ENCODE data around the gene RMND5A.

The RMND5A gene

GRCh38 chr2:86822668-86823345, 102.7 kb downstream of the RMND5A start:
- Histone ChIP-seq H3K9me3 (ENCODE audit: control insufficient read depth, insufficient read depth, low read length) (no peaks in the 10 kb centered on the region), H3K9ac (ENCODE audit: low read depth, low read length) (no peak overlapping the region), H3K27me3 (ENCODE audit: control insufficient read depth, insufficient read depth, low read length) (no peaks in the 10 kb centered on the region), H3K4me1 (ENCODE audit: control insufficient read depth, insufficient read depth, low read length) (peaks cover under 1% of the 10 kb centered on the region), H3K4me3 (ENCODE audit: low read depth, low read length) (no peak overlapping the region), H3K36me3 (ENCODE audit: control insufficient read depth, insufficient read depth, low read length) (no peaks in the 10 kb centered on the region)

- no peak overlapping the region for H3K4me3 ChIP-seq (ENCODE audit: low read depth, low read length)
- peaks cover 3% of the 10 kb centered on the region for H3K4me1 ChIP-seq (ENCODE audit: control insufficient read depth, insufficient read depth, low read length)
- H3K36me3 ChIP-seq (ENCODE audit: control insufficient read depth, insufficient read depth, low read length): no peaks in the 10 kb centered on the region
- H3K9me3 ChIP-seq (ENCODE audit: control insufficient read depth, insufficient read depth, low read length): no peaks in the 10 kb centered on the region
- H3K9ac ChIP-seq (ENCODE audit: low read depth, low read length): no peak overlapping the region
- H3K27me3 ChIP-seq (ENCODE audit: control insufficient read depth, insufficient read depth, low read length): no peaks in the 10 kb centered on the region
These were observed 105.1 kb downstream of the RMND5A start for GRCh38 chr2:86825036-86825692.

GRCh38 chr2:86825693-86826381, 105.7 kb downstream of the RMND5A start:
- H3K4me1 ChIP-seq (ENCODE audit: control insufficient read depth, insufficient read depth, low read length): peaks cover 3% of the 10 kb centered on the region
- no peaks in the 10 kb centered on the region for H3K36me3 ChIP-seq (ENCODE audit: control insufficient read depth, insufficient read depth, low read length)
- no peak overlapping the region for H3K9ac ChIP-seq (ENCODE audit: low read depth, low read length)
- no peak overlapping the region for H3K4me3 ChIP-seq (ENCODE audit: low read depth, low read length)
- no peaks in the 10 kb centered on the region for H3K9me3 ChIP-seq (ENCODE audit: control insufficient read depth, insufficient read depth, low read length)
- H3K27me3 ChIP-seq (ENCODE audit: control insufficient read depth, insufficient read depth, low read length): no peaks in the 10 kb centered on the region

- H3K4me1 ChIP-seq (ENCODE audit: control insufficient read depth, insufficient read depth, low read length): peaks cover 8% of the 10 kb centered on the region
- no peaks in the 10 kb centered on the region for H3K9me3 ChIP-seq (ENCODE audit: control insufficient read depth, insufficient read depth, low read length)
- H3K27me3 ChIP-seq (ENCODE audit: control insufficient read depth, insufficient read depth, low read length): no peaks in the 10 kb centered on the region
- H3K9ac ChIP-seq (ENCODE audit: low read depth, low read length): no peak overlapping the region
- no peak overlapping the region for H3K4me3 ChIP-seq (ENCODE audit: low read depth, low read length)
- no peaks in the 10 kb centered on the region for H3K36me3 ChIP-seq (ENCODE audit: control insufficient read depth, insufficient read depth, low read length)
These were observed 106.9 kb downstream of the RMND5A start for GRCh38 chr2:86826951-86827350.
